Sigmoid colon (tissue), 7 donors: ENCODE results near the gene TRIO. TPM values are rescaled to one million over a fixed set of nuclear protein-coding genes. Genes with fewer than 3 reads are reported as not detected.

Experiments used
- DNase-seq: peaks from one replicate; pipeline ENCODE4 v3.0.0-alpha.2; 2019
- H3K27ac ChIP-seq, 4 donors: fragments of 200-600 bp; sonication (generic); one replicate each; pipeline ENCODE4 v1.5.1; 2016 to 2019; ENCODE audit warnings: mild to moderate bottlenecking in 1 of 4
- H3K27me3 ChIP-seq, 3 donors: fragments of 200-600 bp; sonication (generic); one replicate each; pipeline ENCODE4 v1.5.1; 2019; ENCODE audit warnings: mild to moderate bottlenecking in 1 of 3
- H3K36me3 ChIP-seq, 4 donors: fragments of 200-600 bp; sonication (generic); one replicate each; pipeline ENCODE4 v1.5.1; 2016 to 2019
- H3K4me1 ChIP-seq, 4 donors: fragments of 200-600 bp; sonication (generic); one replicate each; pipeline ENCODE4 v1.5.1; 2017 to 2019
- H3K4me3 ChIP-seq, 4 donors: fragments of 200-600 bp; sonication (generic); one replicate each; pipeline ENCODE4 v1.5.1; 2017 to 2019; ENCODE audit warnings: mild to moderate bottlenecking in 2 of 4, moderate library complexity in 1 of 4
- H3K9me3 ChIP-seq, 4 donors: fragments of 200-600 bp in 3 of 4; sonication (generic) in 3 of 4; one replicate each; pipeline versions ENCODE4 v1.5.1 to v1.6.1; 2013 to 2019
- EP300 ChIP-seq, 4 donors: sonication (generic); formaldehyde crosslinking; IDR thresholded peaks; one replicate each; pipeline ENCODE4 v1.6.1; 2017; ENCODE audit warnings: antibody characterized with exemption in 4 of 4
- POLR2A ChIP-seq, 2 donors: fragments of 450-650 bp; IDR thresholded peaks; one replicate each; pipeline ENCODE4 v1.6.1; 2016; ENCODE audit warnings: antibody characterized with exemption in 2 of 2, mild to moderate bottlenecking in 2 of 2, moderate library complexity in 2 of 2
- POLR2AphosphoS5 ChIP-seq, 4 donors: sonication (generic); formaldehyde crosslinking; IDR thresholded peaks; one replicate each; pipeline ENCODE4 v1.6.1; 2017; ENCODE audit warnings: antibody characterized with exemption in 4 of 4
- WGBS, 2 donors: extraction: QIAGEN DNeasy Blood & Tissue Kit; methylation state at CpG; one replicate each; pipeline ENCODE4 v1.1.7; 2013; 5-methylcytosine and 5-hydroxymethylcytosine counted together
- intact Hi-C: fragments of 100-400 bp; cut with DNase I; formaldehyde crosslinking; loops from one replicate; pipeline ENCODE4 v1.15.1; 2023
- polyA plus RNA-seq, 3 donors: library from polyadenylated mRNA; stranded (reverse); fragments of 200-250 nt; gene quantifications; one replicate each; pipeline ENCODE4 v1.2.3, GENCODE V29; 2013
- total RNA-seq, 4 donors: library from RNA; depleted of rRNA; stranded (reverse); fragments of >200 nt; gene quantifications; one replicate each; pipeline ENCODE4 v1.1.0, GENCODE V29; 2016
- TF ChIP-seq, protein P1 (sequence below), 4 experiments: fragments of 450-650 bp in 3 of 4; fragments of 200-600 bp in 1 of 4; IDR thresholded peaks; one replicate each; pipeline ENCODE4 v1.5.1; 2016 to 2019; ENCODE audit warnings: antibody characterized with exemption in 4 of 4, mild to moderate bottlenecking in 3 of 4, moderate library complexity in 2 of 4
- donor health status: healthy with polysubstance abuse.
- donor health status: Bipolar disorder and iron deficiency.
- donor health status: healthy.

TRIO gene
- total and polyA plus RNA-seq, 7 donors: 34.8 to 300 (median 119) TPM

DNA sequence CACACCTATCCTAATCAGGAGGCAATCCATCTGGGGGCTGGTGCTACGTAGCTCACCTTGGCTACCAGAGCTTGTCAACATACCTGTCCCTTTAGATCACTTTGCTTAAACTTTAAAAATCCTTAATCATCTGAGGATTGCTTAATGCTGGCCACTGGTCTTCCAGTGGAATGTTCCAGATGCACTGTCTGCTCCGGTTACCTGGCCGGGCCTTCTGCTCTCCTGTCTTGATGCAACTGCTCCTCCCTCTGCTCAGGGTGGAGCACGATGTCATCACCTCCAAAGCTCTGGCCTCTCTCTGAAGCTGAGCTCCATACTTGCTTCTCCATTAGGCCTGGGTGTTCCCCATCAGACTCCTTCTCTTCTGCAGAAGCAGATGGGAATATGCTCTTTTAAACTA is 331.9 kb downstream of the TRIO start:
- Histone ChIP-seq H3K9me3 (no peaks in the 10 kb centered on the region), H3K4me3 (no peak overlapping the region), H3K27me3 (no peaks in the 10 kb centered on the region), H3K4me1 (no peaks in the 10 kb centered on the region), H3K27ac (no peak overlapping the region), H3K36me3 (peaks cover 35 to 89% (median 49%) of the 10 kb centered on the region in 4 donors)
- DNase-seq: no peak
- WGBS, 2 donors: 93 to 96% methylated on average over 4 of the region's 4 CpGs
- no peak for TF ChIP-seq POLR2AphosphoS5 (IDR thresholded peaks at IDR 0.05)
- TF ChIP-seq, protein P1, sequence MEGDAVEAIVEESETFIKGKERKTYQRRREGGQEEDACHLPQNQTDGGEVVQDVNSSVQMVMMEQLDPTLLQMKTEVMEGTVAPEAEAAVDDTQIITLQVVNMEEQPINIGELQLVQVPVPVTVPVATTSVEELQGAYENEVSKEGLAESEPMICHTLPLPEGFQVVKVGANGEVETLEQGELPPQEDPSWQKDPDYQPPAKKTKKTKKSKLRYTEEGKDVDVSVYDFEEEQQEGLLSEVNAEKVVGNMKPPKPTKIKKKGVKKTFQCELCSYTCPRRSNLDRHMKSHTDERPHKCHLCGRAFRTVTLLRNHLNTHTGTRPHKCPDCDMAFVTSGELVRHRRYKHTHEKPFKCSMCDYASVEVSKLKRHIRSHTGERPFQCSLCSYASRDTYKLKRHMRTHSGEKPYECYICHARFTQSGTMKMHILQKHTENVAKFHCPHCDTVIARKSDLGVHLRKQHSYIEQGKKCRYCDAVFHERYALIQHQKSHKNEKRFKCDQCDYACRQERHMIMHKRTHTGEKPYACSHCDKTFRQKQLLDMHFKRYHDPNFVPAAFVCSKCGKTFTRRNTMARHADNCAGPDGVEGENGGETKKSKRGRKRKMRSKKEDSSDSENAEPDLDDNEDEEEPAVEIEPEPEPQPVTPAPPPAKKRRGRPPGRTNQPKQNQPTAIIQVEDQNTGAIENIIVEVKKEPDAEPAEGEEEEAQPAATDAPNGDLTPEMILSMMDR (IDR thresholded peaks at IDR 0.05): no peak
- TF ChIP-seq EP300 (IDR thresholded peaks at IDR 0.05): no peak
- TF ChIP-seq POLR2A (IDR thresholded peaks at IDR 0.05): no peak
- intact Hi-C loops: no loop called here

GRCh38 chr5:14476786-14477435 is 333.8 kb downstream of the TRIO start:
- Histone ChIP-seq H3K9me3 (no peaks in the 10 kb centered on the region), H3K27ac (no peak overlapping the region), H3K4me1 (no peaks in the 10 kb centered on the region), H3K36me3 (peaks cover 49 to 97% (median 61%) of the 10 kb centered on the region in 4 donors), H3K27me3 (no peaks in the 10 kb centered on the region), H3K4me3 (no peak overlapping the region)
- no peak for DNase-seq
- 94 to 97% methylated on average over 4 of the region's 4 CpGs for WGBS, 2 donors
- intact Hi-C loops: no loop called here
- TF ChIP-seq POLR2AphosphoS5 (IDR thresholded peaks at IDR 0.05) (no peak), EP300 (IDR thresholded peaks at IDR 0.05) (no peak), POLR2A (IDR thresholded peaks at IDR 0.05) (no peak)
- TF ChIP-seq, protein P1 (IDR thresholded peaks at IDR 0.05): no peak

- H3K27ac ChIP-seq: no peak overlapping the region
- WGBS, 2 donors: 92 to 94% methylated on average over 3 of the region's 3 CpGs
- no peak overlapping the region for H3K4me3 ChIP-seq
- intact Hi-C loops: no loop called here
- no peak for TF ChIP-seq POLR2A (IDR thresholded peaks at IDR 0.05)
- no peak for TF ChIP-seq POLR2AphosphoS5 (IDR thresholded peaks at IDR 0.05)
- TF ChIP-seq, protein P1 (IDR thresholded peaks at IDR 0.05): no peak
- no peak for TF ChIP-seq EP300 (IDR thresholded peaks at IDR 0.05)
- no peaks in the 10 kb centered on the region for H3K4me1 ChIP-seq
- DNase-seq: no peak
- H3K27me3 ChIP-seq: no peaks in the 10 kb centered on the region
- H3K9me3 ChIP-seq: no peaks in the 10 kb centered on the region
- peaks cover 54 to 100% (median 70%) of the 10 kb centered on the region in 4 donors for H3K36me3 ChIP-seq
These were observed 336.1 kb downstream of the TRIO start for GRCh38 chr5:14479143-14479696.

DNA sequence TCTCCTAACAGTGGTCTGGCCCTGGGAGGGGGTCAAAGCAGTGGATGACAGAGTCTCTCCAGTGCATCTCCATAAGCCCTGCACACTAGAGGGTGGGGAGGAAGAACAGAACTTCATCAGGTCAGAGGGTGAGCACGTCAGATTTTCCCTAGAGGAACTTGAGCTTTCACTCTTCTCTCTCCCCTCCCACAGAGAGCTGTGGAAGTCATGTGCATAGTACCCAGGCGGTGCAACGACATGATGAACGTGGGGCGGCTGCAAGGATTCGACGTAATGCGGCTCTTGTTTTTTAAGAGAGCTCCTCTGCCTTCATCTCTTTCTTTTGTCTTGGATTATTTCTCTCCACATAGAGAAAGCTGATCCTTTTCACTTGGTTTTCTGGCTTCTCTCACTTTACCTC is 338.2 kb downstream of the TRIO start:
- no peak for DNase-seq
- Histone ChIP-seq H3K4me3 (no peak overlapping the region), H3K4me1 (no peaks in the 10 kb centered on the region), H3K9me3 (no peaks in the 10 kb centered on the region), H3K27me3 (no peaks in the 10 kb centered on the region), H3K27ac (no peak overlapping the region), H3K36me3 (peaks cover 49 to 100% (median 69%) of the 10 kb centered on the region in 4 donors)
- TF ChIP-seq, protein P1 (IDR thresholded peaks at IDR 0.05): no peak
- TF ChIP-seq POLR2A (IDR thresholded peaks at IDR 0.05): no peak
- TF ChIP-seq EP300 (IDR thresholded peaks at IDR 0.05): no peak
- no peak for TF ChIP-seq POLR2AphosphoS5 (IDR thresholded peaks at IDR 0.05)
- intact Hi-C loops: no loop called here
- 89 to 94% methylated on average over 8 of the region's 8 CpGs for WGBS, 2 donors
